ENCODE measurements around the gene DEAF1. TPM values are rescaled to one million over a fixed set of nuclear protein-coding genes. Genes with fewer than 3 reads are reported as not detected.
"Not testable (repeated sequence)": the region's sequence is repeated elsewhere in the genome, so short reads cannot be mapped to it uniquely, and the experiment has no call there.

The DEAF1 gene
- total and polyA plus RNA-seq, 7 donors, result 12.5 to 30.0 (median 18.1) TPM

DNA sequence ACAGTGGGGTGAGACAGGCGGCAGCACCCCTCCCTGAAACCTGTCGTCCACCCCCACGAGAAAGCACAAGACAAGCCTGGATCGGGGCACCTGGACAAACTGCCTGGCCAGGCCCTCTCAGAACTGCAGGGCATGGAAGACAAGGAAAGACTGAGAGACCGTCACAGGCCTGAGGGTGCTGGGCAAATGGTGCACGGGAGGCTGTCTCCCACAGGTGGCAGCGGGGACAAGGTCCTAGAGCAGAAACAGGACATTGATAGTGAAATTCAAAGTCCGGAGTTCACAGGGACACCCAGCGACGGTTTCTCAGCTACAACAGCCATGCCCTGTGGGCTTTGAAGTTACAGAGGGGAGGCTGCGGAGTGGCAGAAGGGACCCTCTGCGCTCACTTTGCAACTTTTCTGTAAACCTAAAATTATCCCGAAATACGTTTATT, 37.3 kb downstream of the DEAF1 start:
- Histone ChIP-seq H3K9me3 (no peaks in the 10 kb centered on the region), H3K27ac (no peak overlapping the region), H3K4me1 (no peaks in the 10 kb centered on the region), H3K27me3 (ENCODE audit: insufficient read depth in 3 of 3, low read length in 2 of 3) (no peaks in the 10 kb centered on the region), H3K36me3 (ENCODE audit: insufficient read depth in 1 of 2, low read depth in 1 of 2) (peaks cover 3 to 41% of the 10 kb centered on the region in 2 donors), H3K4me3 (no peak overlapping the region)
- TF ChIP-seq, protein P1, sequence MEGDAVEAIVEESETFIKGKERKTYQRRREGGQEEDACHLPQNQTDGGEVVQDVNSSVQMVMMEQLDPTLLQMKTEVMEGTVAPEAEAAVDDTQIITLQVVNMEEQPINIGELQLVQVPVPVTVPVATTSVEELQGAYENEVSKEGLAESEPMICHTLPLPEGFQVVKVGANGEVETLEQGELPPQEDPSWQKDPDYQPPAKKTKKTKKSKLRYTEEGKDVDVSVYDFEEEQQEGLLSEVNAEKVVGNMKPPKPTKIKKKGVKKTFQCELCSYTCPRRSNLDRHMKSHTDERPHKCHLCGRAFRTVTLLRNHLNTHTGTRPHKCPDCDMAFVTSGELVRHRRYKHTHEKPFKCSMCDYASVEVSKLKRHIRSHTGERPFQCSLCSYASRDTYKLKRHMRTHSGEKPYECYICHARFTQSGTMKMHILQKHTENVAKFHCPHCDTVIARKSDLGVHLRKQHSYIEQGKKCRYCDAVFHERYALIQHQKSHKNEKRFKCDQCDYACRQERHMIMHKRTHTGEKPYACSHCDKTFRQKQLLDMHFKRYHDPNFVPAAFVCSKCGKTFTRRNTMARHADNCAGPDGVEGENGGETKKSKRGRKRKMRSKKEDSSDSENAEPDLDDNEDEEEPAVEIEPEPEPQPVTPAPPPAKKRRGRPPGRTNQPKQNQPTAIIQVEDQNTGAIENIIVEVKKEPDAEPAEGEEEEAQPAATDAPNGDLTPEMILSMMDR (IDR thresholded peaks at IDR 0.05), result no peak
- DNase-seq, result no peak
- no peak for ATAC-seq
- 88 to 91% (median 90%) methylated on average over 14 of the region's 14 CpGs for WGBS, 3 donors
- intact Hi-C loops (cut with DNase I), result no loop called here

DNA sequence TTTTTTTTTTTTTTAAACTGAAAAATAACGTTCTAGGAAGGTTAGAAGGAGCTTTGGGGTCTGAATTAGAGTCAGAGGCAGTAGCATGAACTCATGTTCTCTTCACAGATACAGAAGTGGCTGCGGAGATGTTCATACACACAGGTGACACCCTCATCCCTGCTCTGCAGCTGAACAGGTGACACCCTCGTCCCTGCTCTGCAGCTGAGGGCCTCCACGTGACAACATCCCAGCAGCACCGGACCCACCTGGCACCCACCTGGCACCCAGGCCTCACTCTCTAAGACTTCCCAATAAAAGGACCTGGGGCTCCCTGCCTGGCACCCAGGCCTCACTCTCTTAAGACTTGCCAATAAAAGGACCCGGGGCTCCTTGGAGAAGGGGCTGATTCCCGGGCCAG, 38.2 kb downstream of the DEAF1 start:
- intact Hi-C loops (cut with DNase I), result no loop called here
- Histone ChIP-seq H3K27ac (no peak overlapping the region), H3K9me3 (no peaks in the 10 kb centered on the region), H3K36me3 (ENCODE audit: insufficient read depth in 1 of 2, low read depth in 1 of 2) (peaks cover 3 to 48% of the 10 kb centered on the region in 2 donors), H3K27me3 (ENCODE audit: insufficient read depth in 3 of 3, low read length in 2 of 3) (no peaks in the 10 kb centered on the region), H3K4me3 (no peak overlapping the region), H3K4me1 (no peaks in the 10 kb centered on the region)
- WGBS, 3 donors, result 83 to 89% (median 85%) methylated on average over 7 of the region's 7 CpGs
- ATAC-seq, result no peak
- TF ChIP-seq, protein P1 (IDR thresholded peaks at IDR 0.05), result no peak
- DNase-seq, result no peak

DNA sequence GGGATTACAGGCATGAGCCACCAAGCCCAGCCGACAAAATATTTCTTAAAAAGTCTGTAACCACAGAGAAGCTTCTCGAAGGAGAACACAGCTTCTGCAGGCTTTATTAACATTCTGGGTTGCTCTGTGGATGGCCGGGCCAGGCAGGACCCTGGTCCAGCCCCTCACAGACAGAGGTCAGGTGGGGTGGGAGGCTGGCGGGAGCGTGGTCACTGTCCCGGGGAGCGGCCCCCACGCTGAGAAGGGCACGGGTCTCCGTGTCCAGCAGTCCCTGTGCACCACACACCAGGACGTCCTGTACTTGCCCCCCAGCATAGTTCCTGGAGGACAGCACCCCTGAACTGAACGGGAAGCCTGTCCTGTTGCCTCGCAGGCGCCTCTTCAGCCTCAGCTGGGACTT, 38.6 kb downstream of the DEAF1 start:
- Histone ChIP-seq H3K4me1 (no peaks in the 10 kb centered on the region), H3K36me3 (ENCODE audit: insufficient read depth in 1 of 2, low read depth in 1 of 2) (peaks cover 3 to 48% of the 10 kb centered on the region in 2 donors), H3K27me3 (ENCODE audit: insufficient read depth in 3 of 3, low read length in 2 of 3) (no peaks in the 10 kb centered on the region), H3K9me3 (no peaks in the 10 kb centered on the region), H3K27ac (no peak overlapping the region), H3K4me3 (no peak overlapping the region)
- ATAC-seq, result peak in 2 of 4 donors; percentile 17 to 20
- intact Hi-C loops (cut with DNase I), result no loop called here
- no peak for DNase-seq
- TF ChIP-seq, protein P1 (IDR thresholded peaks at IDR 0.05), result no peak
- 90 to 93% (median 93%) methylated on average over 14 of the region's 14 CpGs for WGBS, 3 donors

DNA sequence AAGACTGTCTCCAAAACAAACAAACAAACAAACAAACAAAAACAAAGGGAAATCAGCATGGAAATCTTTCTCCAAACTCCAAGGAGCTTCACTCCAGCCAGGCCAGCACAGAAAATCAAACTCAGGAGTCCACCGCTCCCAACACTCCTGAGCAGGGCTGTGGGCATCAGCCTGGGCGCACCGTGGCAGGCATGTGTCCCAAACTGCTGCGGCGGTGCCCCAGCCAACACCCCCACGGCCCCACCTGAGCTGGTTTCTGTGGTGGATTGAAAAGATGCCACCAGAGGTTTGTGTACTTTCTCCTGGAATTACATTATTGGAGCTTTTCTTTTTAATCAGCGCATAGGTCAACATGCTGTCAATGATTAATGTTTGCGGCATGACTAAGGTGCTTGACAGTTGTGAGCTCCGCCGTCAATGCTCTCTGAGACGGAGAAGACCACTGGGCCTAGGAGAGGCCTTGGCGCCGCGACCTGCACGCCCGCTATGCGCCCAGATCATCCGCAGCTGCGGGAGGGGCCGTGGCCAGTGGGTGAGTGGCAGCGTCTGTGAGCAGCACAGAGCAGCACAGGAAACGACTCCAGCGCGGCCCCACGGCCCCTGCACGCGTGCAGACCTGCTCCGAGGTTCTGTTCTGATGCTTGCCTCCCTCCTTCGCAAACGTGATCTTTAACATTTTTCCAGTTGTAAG, 39.8 kb downstream of the DEAF1 start:
- 92 to 93% (median 92%) methylated on average over 30 of the region's 30 CpGs for WGBS, 3 donors
- no peaks in the 10 kb centered on the region for H3K27me3 ChIP-seq (ENCODE audit: insufficient read depth in 3 of 3, low read length in 2 of 3)
- intact Hi-C loops (cut with DNase I), result no loop called here
- no peak overlapping the region for H3K27ac ChIP-seq
- TF ChIP-seq, protein P1 (IDR thresholded peaks at IDR 0.05), result no peak
- H3K4me1 ChIP-seq, result no peaks in the 10 kb centered on the region
- H3K36me3 ChIP-seq (ENCODE audit: insufficient read depth in 1 of 2, low read depth in 1 of 2), result peaks cover 0 to 54% of the 10 kb centered on the region in 2 donors
- ATAC-seq, result no peak
- no peak for DNase-seq
- H3K9me3 ChIP-seq, result no peaks in the 10 kb centered on the region
- no peak overlapping the region for H3K4me3 ChIP-seq

DNA sequence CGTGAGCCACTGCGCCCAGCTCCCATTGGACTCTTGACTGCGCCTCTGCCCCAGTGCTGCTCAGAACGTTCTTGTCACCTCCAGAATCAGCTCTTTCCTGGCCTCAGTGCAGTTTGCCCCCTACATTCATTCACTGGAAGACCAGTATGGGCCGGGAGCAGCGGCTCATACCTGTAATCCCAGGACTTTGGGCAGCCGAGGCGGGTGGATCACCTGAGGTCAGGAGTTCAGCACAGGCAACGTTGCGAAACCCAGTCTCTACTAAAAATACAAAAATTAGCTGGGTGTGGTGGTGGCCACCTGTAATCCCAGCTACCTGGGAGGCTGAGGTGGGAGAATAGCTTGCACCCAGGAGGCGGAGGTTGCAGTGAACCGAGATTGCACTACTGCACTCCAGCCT, 40.6 kb downstream of the DEAF1 start:
- intact Hi-C loops (cut with DNase I); H3K4me1 ChIP-seq; H3K27ac ChIP-seq; DNase-seq; ATAC-seq; H3K9me3 ChIP-seq; H3K27me3 ChIP-seq (ENCODE audit: insufficient read depth in 3 of 3, low read length in 2 of 3); H3K4me3 ChIP-seq: not testable (repeated sequence)
- WGBS, 3 donors, result 93% methylated on average over 12 of the region's 12 CpGs
- H3K36me3 ChIP-seq (ENCODE audit: insufficient read depth in 1 of 2, low read depth in 1 of 2), result peaks cover 0 to 48% of the 10 kb centered on the region in 2 donors
